ENCODE measurements around the gene EIF2B2. TPM values are rescaled to one million over a fixed set of nuclear protein-coding genes. Genes with fewer than 3 reads are reported as not detected.

Gene EIF2B2
- total and polyA plus RNA-seq, 10 of the 15 experiments (the other 5 are each of a cell fraction or from before 2014, with no cell fraction given), result 17.4 to 168 (median 65.5) TPM

DNA sequence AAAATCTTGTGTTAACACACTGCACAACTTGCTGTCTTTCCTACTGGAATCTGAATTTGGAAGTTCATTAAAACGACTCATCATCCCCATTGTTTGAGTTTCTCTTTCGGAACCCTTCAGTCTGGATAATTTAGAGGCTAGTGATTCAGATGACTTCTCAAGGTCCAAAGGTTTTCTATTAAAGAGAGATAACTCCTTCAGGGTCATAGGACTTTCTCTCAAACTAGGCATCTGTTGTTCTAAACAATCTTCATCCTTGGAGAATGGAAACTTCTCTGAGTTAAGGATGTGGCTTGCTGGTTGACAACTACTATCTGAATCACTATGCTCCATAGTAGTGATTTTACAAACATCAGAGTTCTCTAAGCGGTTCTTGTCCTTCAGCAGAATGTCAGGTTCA, 44.2 kb downstream of the EIF2B2 start (continued):
- TF ChIP-seq MEF2A (IDR thresholded peaks at IDR 0.05; ENCODE audit: insufficient read depth, low read depth, low read length), result no peak

- H3K36me3 ChIP-seq (ENCODE audit: control insufficient read depth in 2 of 2, insufficient read depth in 2 of 2, low read length in 1 of 2), result no peaks in the 10 kb centered on the region
- H4K20me1 ChIP-seq (ENCODE audit: control insufficient read depth, insufficient read depth), result no peaks in the 10 kb centered on the region
- WGBS (ENCODE audit: insufficient coverage, insufficient replicate concordance, low lambda C conversion rate, missing lambda C conversion rate), result 78% methylated on average over 4 of the region's 4 CpGs
- H3K79me2 ChIP-seq (ENCODE audit: control insufficient read depth, insufficient read depth, low read length), result peaks cover 18% of the 10 kb centered on the region
- ATAC-seq, result no peak
- intact Hi-C loops (cut with micrococcal nuclease; ENCODE audit: unreplicated experiment) (no loop called here), in situ Hi-C loops (cut with MboI) (no loop called here)
- ChIA-PET POLR2A (no interaction called here), SMC1A (ENCODE audit: uncharacterized antibody, unreplicated experiment) (interaction anchor here (1.1 to 2.3 kb wide), 2 partner anchors 16 to 44 kb away, joined by 3 to 14 read pairs; partner anchors contain the start of gene ACYP1), CTCF (interaction anchor here (1.7 to 1.8 kb wide), 2 partner anchors 23 to 44 kb away, joined by 3 to 4 read pairs; no protein-coding TSS in a partner anchor), RAD21 (ENCODE audit: unreplicated experiment) (no interaction called here)
- no peak for FAIRE-seq
- no TSS peak for BruUV-seq (replicated peaks)
- H2AFZ ChIP-seq (ENCODE audit: control insufficient read depth, low read depth, low read length), result no peak overlapping the region
- no peak overlapping the region for H3K9ac ChIP-seq (ENCODE audit: control insufficient read depth, insufficient read depth, low read length)
- no peak for DNase-seq (ENCODE audit: low read depth, low spot score)
- no peaks in the 10 kb centered on the region for H3K4me1 ChIP-seq (ENCODE audit: control insufficient read depth, insufficient read depth, low read length)
- no peak overlapping the region for H3K27ac ChIP-seq (ENCODE audit: control insufficient read depth, insufficient read depth)
- no peaks in the 10 kb centered on the region for H3K27me3 ChIP-seq (replicated peaks in 1 of 2; ENCODE audit: control insufficient read depth in 2 of 2, insufficient read depth in 2 of 2, low read length in 1 of 2)
- TF ChIP-seq KDM1A (IDR thresholded peaks at IDR 0.05; ENCODE audit: borderline replicate concordance) (no peak), NR2C1 (IDR thresholded peaks at IDR 0.05) (no peak), NFXL1 (IDR thresholded peaks at IDR 0.05; ENCODE audit: borderline replicate concordance) (no peak), BCL11A (IDR thresholded peaks at IDR 0.05; ENCODE audit: low read depth, low read length) (no peak), NFYA (IDR thresholded peaks at IDR 0.05; ENCODE audit: borderline replicate concordance, low read depth, low read length) (no peak), CREB1 (IDR thresholded peaks at IDR 0.05; ENCODE audit: low read depth) (no peak)
- TF ChIP-seq, protein P1, sequence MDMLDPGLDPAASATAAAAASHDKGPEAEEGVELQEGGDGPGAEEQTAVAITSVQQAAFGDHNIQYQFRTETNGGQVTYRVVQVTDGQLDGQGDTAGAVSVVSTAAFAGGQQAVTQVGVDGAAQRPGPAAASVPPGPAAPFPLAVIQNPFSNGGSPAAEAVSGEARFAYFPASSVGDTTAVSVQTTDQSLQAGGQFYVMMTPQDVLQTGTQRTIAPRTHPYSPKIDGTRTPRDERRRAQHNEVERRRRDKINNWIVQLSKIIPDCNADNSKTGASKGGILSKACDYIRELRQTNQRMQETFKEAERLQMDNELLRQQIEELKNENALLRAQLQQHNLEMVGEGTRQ (IDR thresholded peaks at IDR 0.05; ENCODE audit: borderline replicate concordance, low read depth, low read length), result no peak
- no peak overlapping the region for H3K4me2 ChIP-seq (ENCODE audit: control insufficient read depth, insufficient read depth)
- no peak overlapping the region for H3K4me3 ChIP-seq
- no peaks in the 10 kb centered on the region; the same call in 2 of the 3 replicates for H3K9me3 ChIP-seq (replicated peaks; ENCODE audit: control insufficient read depth, insufficient read depth, low read length)
Measured at GRCh38 chr14:75047506-75047905, 44.8 kb downstream of the EIF2B2 start.

Data from GM12878 (cell line).